HL-60 (cell line): ENCODE results near the gene MACF1.

Experiments used
- DNase-seq, 2 experiments: peaks; one replicate each; pipeline ENCODE4 v3.0.0-alpha.2; 2010 to 2020; ENCODE audit warnings: low read depth in 1 of 2, low spot score in 1 of 2
- H3K27ac ChIP-seq: fragments of 250-450 bp; sonication (Bioruptor Pico); replicated peaks from 2 replicates; pipeline ENCODE4 v1.5.1; 2020; ENCODE audit warnings: mild to moderate bottlenecking, moderate library complexity
- H3K27me3 ChIP-seq: fragments of 250-450 bp; sonication (Bioruptor Pico); 2 replicates; pipeline ENCODE4 v1.5.1; 2021; ENCODE audit warnings: mild to moderate bottlenecking, moderate library complexity; ENCODE audit not compliant: insufficient read depth, poor library complexity, severe bottlenecking
- H3K4me3 ChIP-seq: replicated peaks from 2 replicates; pipeline ENCODE4 v1.5.1; 2011; ENCODE audit warnings: mild to moderate bottlenecking, control low read depth, low read length; ENCODE audit not compliant: insufficient read depth
- GABPA ChIP-seq: IDR thresholded peaks from 2 replicates; pipeline ENCODE4 v1.6.1; 2012; ENCODE audit warnings: low read depth
- POLR2AphosphoS5 ChIP-seq: IDR thresholded peaks from 2 replicates; pipeline ENCODE4 v1.6.1; 2012; ENCODE audit warnings: low read depth
- SPI1 ChIP-seq: IDR thresholded peaks from 2 replicates; pipeline ENCODE4 v1.6.1; 2012; ENCODE audit warnings: low read depth, mild to moderate bottlenecking, borderline replicate concordance
- TF ChIP-seq, protein P1 (sequence below): IDR thresholded peaks from one replicate; pipeline ENCODE4 v1.5.1; 2011; ENCODE audit warnings: low read length, control low read depth, inconsistent platforms; ENCODE audit not compliant: insufficient read depth
- TF ChIP-seq, protein P2 (sequence below): IDR thresholded peaks from 2 replicates; pipeline ENCODE4 v1.6.1; 2012; ENCODE audit warnings: low read depth; ENCODE audit not compliant: insufficient replicate concordance

The MACF1 gene

DNA sequence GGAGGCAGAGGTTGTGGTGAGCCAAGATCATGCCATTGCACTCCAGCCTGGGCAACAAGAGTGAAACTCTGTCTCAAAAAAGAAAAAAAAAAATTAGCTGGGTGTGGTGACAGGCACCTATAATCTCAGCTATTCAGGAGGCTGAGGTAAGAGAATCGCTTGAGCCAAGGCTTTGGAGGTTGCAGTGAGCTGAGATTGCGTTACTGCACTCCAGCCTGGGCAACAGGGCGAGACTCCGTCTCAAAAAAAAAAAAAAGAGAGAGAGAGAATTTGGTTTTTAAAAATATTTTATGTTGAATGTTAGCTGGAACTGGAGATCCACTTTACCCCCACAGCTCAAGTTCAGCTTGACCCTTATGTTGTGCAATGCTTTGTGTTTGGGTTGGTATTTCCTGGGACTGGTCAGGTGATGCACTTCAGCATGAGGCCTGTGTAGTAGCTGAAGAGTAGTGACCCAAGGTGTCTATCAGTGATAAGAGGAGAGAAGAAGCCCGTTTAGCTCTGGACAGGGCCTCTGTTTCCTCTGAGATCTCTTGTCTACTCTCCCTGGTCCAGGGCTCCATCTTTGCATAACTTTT lies 36.8 kb upstream of the MACF1 start:
- TF ChIP-seq, protein P1, sequence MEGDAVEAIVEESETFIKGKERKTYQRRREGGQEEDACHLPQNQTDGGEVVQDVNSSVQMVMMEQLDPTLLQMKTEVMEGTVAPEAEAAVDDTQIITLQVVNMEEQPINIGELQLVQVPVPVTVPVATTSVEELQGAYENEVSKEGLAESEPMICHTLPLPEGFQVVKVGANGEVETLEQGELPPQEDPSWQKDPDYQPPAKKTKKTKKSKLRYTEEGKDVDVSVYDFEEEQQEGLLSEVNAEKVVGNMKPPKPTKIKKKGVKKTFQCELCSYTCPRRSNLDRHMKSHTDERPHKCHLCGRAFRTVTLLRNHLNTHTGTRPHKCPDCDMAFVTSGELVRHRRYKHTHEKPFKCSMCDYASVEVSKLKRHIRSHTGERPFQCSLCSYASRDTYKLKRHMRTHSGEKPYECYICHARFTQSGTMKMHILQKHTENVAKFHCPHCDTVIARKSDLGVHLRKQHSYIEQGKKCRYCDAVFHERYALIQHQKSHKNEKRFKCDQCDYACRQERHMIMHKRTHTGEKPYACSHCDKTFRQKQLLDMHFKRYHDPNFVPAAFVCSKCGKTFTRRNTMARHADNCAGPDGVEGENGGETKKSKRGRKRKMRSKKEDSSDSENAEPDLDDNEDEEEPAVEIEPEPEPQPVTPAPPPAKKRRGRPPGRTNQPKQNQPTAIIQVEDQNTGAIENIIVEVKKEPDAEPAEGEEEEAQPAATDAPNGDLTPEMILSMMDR, result no peak
- TF ChIP-seq, protein P2, sequence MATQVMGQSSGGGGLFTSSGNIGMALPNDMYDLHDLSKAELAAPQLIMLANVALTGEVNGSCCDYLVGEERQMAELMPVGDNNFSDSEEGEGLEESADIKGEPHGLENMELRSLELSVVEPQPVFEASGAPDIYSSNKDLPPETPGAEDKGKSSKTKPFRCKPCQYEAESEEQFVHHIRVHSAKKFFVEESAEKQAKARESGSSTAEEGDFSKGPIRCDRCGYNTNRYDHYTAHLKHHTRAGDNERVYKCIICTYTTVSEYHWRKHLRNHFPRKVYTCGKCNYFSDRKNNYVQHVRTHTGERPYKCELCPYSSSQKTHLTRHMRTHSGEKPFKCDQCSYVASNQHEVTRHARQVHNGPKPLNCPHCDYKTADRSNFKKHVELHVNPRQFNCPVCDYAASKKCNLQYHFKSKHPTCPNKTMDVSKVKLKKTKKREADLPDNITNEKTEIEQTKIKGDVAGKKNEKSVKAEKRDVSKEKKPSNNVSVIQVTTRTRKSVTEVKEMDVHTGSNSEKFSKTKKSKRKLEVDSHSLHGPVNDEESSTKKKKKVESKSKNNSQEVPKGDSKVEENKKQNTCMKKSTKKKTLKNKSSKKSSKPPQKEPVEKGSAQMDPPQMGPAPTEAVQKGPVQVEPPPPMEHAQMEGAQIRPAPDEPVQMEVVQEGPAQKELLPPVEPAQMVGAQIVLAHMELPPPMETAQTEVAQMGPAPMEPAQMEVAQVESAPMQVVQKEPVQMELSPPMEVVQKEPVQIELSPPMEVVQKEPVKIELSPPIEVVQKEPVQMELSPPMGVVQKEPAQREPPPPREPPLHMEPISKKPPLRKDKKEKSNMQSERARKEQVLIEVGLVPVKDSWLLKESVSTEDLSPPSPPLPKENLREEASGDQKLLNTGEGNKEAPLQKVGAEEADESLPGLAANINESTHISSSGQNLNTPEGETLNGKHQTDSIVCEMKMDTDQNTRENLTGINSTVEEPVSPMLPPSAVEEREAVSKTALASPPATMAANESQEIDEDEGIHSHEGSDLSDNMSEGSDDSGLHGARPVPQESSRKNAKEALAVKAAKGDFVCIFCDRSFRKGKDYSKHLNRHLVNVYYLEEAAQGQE, result no peak
- TF ChIP-seq GABPA (no peak), POLR2AphosphoS5 (no peak), SPI1 (no peak)
- H3K27me3 ChIP-seq, result no peaks in the 10 kb centered on the region
- DNase-seq, result no peak
- H3K27ac ChIP-seq, result no peak overlapping the region
- H3K4me3 ChIP-seq, result no peak overlapping the region

DNA sequence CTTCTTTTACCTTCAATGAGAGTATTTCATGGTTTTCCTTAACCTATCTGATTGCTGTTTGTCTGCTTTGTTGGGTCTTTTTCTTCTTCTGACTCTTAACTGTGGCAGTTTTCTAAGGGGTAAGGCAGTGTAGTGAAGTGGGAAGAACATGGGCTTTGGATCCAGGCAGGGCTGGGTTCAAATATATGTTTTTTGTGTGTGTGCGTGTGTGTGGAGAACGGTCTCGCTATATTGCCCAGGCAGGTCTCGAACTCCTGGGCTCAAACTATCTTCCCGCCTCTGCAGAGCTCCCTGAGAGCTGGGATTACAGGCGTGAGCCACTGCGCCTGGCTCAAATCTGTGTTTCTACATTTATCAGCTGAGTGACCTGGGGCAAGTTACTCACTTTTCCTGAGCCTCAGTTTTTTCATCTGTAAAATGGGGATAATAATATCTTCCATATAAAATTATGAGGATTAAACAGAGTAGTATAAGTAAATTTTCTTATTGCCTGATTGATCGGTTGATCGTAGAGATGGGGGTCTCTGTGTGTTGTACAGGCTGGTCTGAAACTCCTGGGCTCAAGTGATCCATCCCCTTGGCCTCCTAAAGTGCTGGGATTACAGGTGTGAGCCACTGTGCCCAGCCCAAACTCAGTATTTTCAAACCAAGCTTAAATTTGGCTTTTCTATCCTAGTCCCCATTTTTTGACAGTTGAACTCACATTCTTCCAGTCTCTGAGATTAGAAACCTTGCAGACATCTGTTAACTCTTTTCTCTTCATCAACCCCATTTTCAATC lies 36.0 kb upstream of the MACF1 start:
- Histone ChIP-seq H3K27me3 (no peaks in the 10 kb centered on the region), H3K4me3 (no peak overlapping the region), H3K27ac (no peak overlapping the region)
- TF ChIP-seq GABPA (no peak), SPI1 (no peak), POLR2AphosphoS5 (no peak)
- TF ChIP-seq, protein P1, result no peak
- TF ChIP-seq, protein P2, result no peak
- no peak for DNase-seq

DNA sequence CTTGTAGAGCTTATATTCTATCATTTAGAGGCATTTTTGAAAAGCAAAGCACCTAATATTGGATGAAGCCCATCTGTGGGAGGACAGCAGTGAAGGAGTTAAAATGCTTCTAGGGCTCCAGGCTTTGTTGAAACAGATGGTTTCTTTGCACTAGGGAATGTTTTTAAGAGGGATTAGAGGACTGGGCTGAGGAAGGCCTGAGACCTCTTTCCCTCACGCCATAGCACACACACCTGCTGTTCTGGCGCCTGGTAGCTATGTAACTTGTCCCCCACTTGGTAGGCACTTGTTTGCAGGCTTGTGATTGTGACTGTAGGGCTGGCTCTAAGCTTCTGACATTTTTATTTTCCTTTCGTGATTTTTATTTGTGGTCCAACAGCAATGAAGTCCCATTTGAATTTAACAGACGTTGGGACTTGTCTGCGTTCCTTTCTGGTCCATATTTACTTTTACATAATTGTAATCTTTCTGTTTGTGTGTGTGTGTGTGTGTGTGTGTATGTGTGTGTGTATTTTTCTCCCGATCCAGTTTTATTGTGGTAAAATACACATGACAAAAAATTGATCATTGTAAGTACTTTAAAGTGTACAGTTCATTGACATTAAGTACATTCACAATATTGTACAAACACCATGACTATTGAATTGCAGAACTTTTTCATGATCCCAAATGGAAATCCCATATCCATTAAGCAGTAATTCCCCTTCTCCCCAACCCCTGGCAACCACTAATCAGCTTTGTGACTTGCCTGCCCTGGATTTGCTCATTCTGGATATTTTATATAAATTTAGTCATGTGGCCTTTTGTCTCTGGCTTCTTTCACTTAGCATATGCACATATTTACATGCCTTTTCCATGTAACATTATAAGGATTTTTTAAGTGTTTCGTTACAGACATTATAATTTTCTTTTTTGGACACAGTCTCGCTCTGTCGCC lies 33.5 kb upstream of the MACF1 start:
- TF ChIP-seq SPI1 (no peak), GABPA (no peak), POLR2AphosphoS5 (no peak)
- TF ChIP-seq, protein P1, result no peak
- TF ChIP-seq, protein P2, result no peak
- no peak for DNase-seq
- Histone ChIP-seq H3K27me3 (no peaks in the 10 kb centered on the region), H3K27ac (no peak overlapping the region), H3K4me3 (no peak overlapping the region)
